Fibroblast of lung (primary cell): ENCODE results near the gene IMMP2L.

Experiments used
- CTCF ChIP-seq, 2 donors: IDR thresholded peaks in 1 of 2; conservative IDR thresholded peaks in 1 of 2; 1 replicate in 1 of 2; 2 replicates in 1 of 2; pipeline ENCODE4 v1.5.1; 2011 to 2012; ENCODE audit warnings: low read length in 2 of 2, control low read depth in 1 of 2, inconsistent platforms in 1 of 2, low read depth in 1 of 2, mild to moderate bottlenecking in 1 of 2
- EZH2 ChIP-seq: IDR thresholded peaks from 2 replicates; pipeline ENCODE4 v1.5.1; 2012; ENCODE audit warnings: low read length, control low read depth, mild to moderate bottlenecking; ENCODE audit errors: missing control alignments

GRCh38 chr7:111103678-111104274 is 458.5 kb downstream of the IMMP2L start:
- TF ChIP-seq CTCF (conservative IDR thresholded peaks at IDR 0.05 in 1 of 2, IDR thresholded peaks at IDR 0.05 in 1 of 2; ENCODE audit: low read depth in 1 of 2, low read length in 2 of 2) = no peak
- TF ChIP-seq EZH2 = no peak
